Right atrium auricular region (tissue), 2 donors: Measurements from ENCODE around the gene SCARF2. TPM values are rescaled to one million over a fixed set of nuclear protein-coding genes. Genes with fewer than 3 reads are reported as not detected.
"Not testable (repeated sequence)": the region's sequence is repeated elsewhere in the genome, so short reads cannot be mapped to it uniquely, and the experiment has no call there.

Experiments
- DNase-seq: peaks from one replicate; pipeline ENCODE4 v3.0.0-alpha.2; 2019; ENCODE audit warnings: low spot score
- H3K27ac ChIP-seq, 2 donors: fragments of 200-600 bp; sonication (generic); 1 replicate in 1 of 2; 2 replicates in 1 of 2; pipeline ENCODE4 v1.5.1; 2016 to 2019
- H3K27me3 ChIP-seq, 2 donors: fragments of 200-600 bp; sonication (generic); one replicate each; pipeline versions ENCODE4 v1.5.1 to v1.6.0; 2017 to 2019
- H3K36me3 ChIP-seq: fragments of 200-600 bp; sonication (generic); one replicate; pipeline ENCODE4 v1.5.1; 2016
- H3K4me1 ChIP-seq, 2 donors: fragments of 200-600 bp; sonication (generic); one replicate each; pipeline versions ENCODE4 v1.5.1 to v1.6.0; 2017 to 2019
- H3K4me3 ChIP-seq, 2 donors: fragments of 200-600 bp; sonication (generic); 1 replicate in 1 of 2; 2 replicates in 1 of 2; pipeline ENCODE4 v1.5.1; 2017 to 2019; ENCODE audit warnings: mild to moderate bottlenecking in 1 of 2, moderate library complexity in 1 of 2
- H3K9me3 ChIP-seq, 2 donors: fragments of 200-600 bp; sonication (generic); one replicate each; pipeline ENCODE4 v1.5.1; 2019
- CTCF ChIP-seq, 2 donors: fragments of 200-600 bp; sonication (generic); IDR thresholded peaks; one replicate each; pipeline ENCODE4 v1.5.1; 2019; ENCODE audit warnings: antibody characterized with exemption in 2 of 2
- total RNA-seq, 2 donors: library from RNA; depleted of rRNA; stranded (reverse); fragments of >200 nt; gene quantifications; one replicate each; pipeline ENCODE4 v1.1.0, GENCODE V29; 2016

The SCARF2 gene
- total RNA-seq, 2 donors from 2014 or later = 6.5 to 11.0 TPM

DNA sequence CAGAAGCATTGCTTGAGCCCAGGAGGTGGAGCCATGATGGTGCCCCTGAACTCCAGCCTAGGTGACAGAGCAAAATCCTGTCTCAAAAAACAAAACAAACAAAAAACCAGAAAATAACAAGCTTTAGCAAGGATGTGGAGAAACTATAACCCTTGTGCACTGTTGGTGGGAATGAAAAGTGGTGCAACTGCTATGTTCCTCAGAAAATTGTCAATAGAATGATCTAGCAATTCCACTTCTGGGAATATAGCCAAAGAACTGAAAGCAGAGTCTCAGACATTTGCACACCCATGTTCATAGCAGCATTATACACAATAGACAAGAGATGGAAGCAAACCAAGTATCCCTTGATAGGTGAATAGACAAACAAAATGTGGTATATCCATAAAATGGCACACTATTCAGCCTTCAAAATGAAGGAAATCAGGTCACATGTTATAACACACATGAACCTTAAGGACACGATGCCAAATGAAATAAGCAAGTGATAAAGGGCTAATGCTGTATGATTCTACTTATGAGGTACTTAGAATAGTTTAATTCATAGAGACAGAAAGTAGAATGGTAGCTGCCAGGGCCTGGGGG is 42.1 kb upstream of the SCARF2 start:
- Histone ChIP-seq H3K27ac (no peak overlapping the region), H3K9me3 (no peaks in the 10 kb centered on the region), H3K27me3 (no peaks in the 10 kb centered on the region), H3K4me3 (no peak overlapping the region), H3K4me1 (peaks cover 0 to 8% of the 10 kb centered on the region in 2 donors), H3K36me3 (no peaks in the 10 kb centered on the region)
- DNase-seq = no peak
- no peak for TF ChIP-seq CTCF (IDR thresholded peaks at IDR 0.05)

GRCh38 chr22:20478059-20478458 is 40.4 kb upstream of the SCARF2 start:
- not testable (repeated sequence) for H3K9me3 ChIP-seq, H3K4me1 ChIP-seq, H3K27me3 ChIP-seq, H3K27ac ChIP-seq, H3K4me3 ChIP-seq, H3K36me3 ChIP-seq, DNase-seq

DNA sequence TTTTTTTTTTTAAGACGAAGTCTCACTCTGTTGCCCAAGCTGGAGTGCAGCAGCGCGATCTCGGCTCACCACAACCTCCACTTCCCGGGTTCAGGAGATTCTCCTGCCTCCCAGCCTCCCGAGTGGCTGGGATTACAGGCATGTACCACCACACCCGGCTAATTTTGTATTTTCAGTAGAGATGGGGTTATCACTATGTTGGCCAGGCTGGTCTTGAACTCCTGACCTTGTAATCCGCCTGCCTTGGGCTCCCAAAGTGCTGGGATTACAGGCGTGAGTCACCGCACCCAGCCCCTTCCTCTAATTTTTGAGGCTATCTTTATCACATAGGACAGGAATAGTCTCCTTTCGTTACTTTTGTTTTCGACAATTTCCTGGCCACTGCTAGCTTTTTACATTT is 37.9 kb upstream of the SCARF2 start:
- not testable (repeated sequence) for H3K36me3 ChIP-seq, H3K4me1 ChIP-seq, DNase-seq, H3K27me3 ChIP-seq, H3K4me3 ChIP-seq, H3K27ac ChIP-seq, H3K9me3 ChIP-seq

DNA sequence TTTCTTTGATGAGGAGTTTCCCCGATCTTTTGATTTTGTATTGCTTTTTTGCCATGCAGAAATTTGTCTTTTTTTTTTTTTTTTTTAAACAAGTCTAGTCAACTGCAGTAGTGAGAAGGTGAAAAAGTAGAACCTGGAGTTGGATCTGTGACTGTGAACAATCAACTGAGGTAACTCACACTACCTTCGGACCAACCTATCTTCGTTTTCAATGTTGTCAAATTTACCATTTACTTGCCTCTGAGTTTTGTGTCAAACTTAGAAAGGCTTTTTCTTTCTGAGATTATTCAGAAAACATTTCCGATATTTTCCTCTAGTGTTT is 37.5 kb upstream of the SCARF2 start:
- H3K9me3 ChIP-seq = no peaks in the 10 kb centered on the region
- H3K4me1 ChIP-seq = peaks cover 0 to 8% of the 10 kb centered on the region in 2 donors
- no peaks in the 10 kb centered on the region for H3K27me3 ChIP-seq
- no peak for DNase-seq
- no peak overlapping the region for H3K27ac ChIP-seq
- no peaks in the 10 kb centered on the region for H3K36me3 ChIP-seq
- TF ChIP-seq CTCF (IDR thresholded peaks at IDR 0.05) = no peak
- no peak overlapping the region for H3K4me3 ChIP-seq

GRCh38 chr22:20472629-20473442 is 35.2 kb upstream of the SCARF2 start:
- peaks cover 0 to 8% of the 10 kb centered on the region in 2 donors for H3K4me1 ChIP-seq
- no peak for TF ChIP-seq CTCF (IDR thresholded peaks at IDR 0.05)
- no peak overlapping the region for H3K4me3 ChIP-seq
- no peaks in the 10 kb centered on the region for H3K27me3 ChIP-seq
- DNase-seq = no peak
- H3K27ac ChIP-seq = no peak overlapping the region
- H3K9me3 ChIP-seq = no peaks in the 10 kb centered on the region
- no peaks in the 10 kb centered on the region for H3K36me3 ChIP-seq

GRCh38 chr22:20471126-20471833 is 33.7 kb upstream of the SCARF2 start:
- Histone ChIP-seq H3K36me3 (no peaks in the 10 kb centered on the region), H3K9me3 (no peaks in the 10 kb centered on the region)
- TF ChIP-seq CTCF (IDR thresholded peaks at IDR 0.05) = no peak

DNA sequence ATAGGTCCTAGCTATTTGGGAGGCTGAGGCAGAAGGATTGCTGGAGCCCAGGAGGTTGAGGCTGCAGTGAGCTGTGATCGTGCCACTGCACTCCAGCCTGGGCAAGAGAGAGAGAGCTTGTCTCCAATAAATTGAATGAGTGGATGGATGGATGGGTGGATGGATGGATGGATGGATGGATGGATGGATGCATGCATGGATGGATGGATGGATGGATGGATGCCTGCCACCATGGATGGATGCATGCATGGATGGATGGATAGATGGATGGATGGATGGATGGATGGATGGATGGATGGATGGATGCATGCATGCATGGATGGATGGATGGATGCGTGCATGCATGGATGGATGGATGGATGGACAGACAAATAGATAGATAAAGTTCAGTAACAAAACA is 32.9 kb upstream of the SCARF2 start:
- not testable (repeated sequence) for H3K4me3 ChIP-seq, H3K4me1 ChIP-seq, H3K27ac ChIP-seq, DNase-seq, H3K27me3 ChIP-seq, H3K36me3 ChIP-seq, H3K9me3 ChIP-seq

More at GRCh38 chr22:20471126-20471833, 33.7 kb upstream of the SCARF2 start:
- peaks cover 0 to 8% of the 10 kb centered on the region in 2 donors for H3K4me1 ChIP-seq
- H3K27ac ChIP-seq = no peak overlapping the region
- DNase-seq = no peak
- H3K27me3 ChIP-seq = no peaks in the 10 kb centered on the region
- no peak overlapping the region for H3K4me3 ChIP-seq
